GM18526 (cell line): ENCODE data around the gene GRN.

Source experiments
- POLR2A ChIP-seq: IDR thresholded peaks from 3 replicates; pipeline ENCODE4 v1.6.1; 2011; ENCODE audit not compliant: insufficient read length; ENCODE audit errors: extremely low read depth

GRN gene

GRCh38 chr17:44362459-44362948, 17.4 kb downstream of the GRN start:
- TF ChIP-seq POLR2A = no peak

- no peak for TF ChIP-seq POLR2A
These were observed 18.0 kb downstream of the GRN start for GRCh38 chr17:44362949-44363612.

- no peak for TF ChIP-seq POLR2A
These were observed 18.6 kb downstream of the GRN start, which contains the start of gene FAM171A2 for GRCh38 chr17:44363613-44364159. FAM171A2 (minus strand) TSS chr17:44363853; CDS start chr17:44363714, 139 bp downstream.

GRCh38 chr17:44367231-44367979, 22.3 kb downstream of the GRN start:
- TF ChIP-seq POLR2A = no peak

- TF ChIP-seq POLR2A = no peak
These were observed 26.9 kb downstream of the GRN start for GRCh38 chr17:44372036-44372435.

GRCh38 chr17:44374306-44375195, 29.4 kb downstream of the GRN start:
- TF ChIP-seq POLR2A = no peak

- no peak for TF ChIP-seq POLR2A
These were observed 30.3 kb downstream of the GRN start for GRCh38 chr17:44375196-44376017.

- no peak for TF ChIP-seq POLR2A
These were observed 31.0 kb downstream of the GRN start for GRCh38 chr17:44376124-44376523.

GRCh38 chr17:44376779-44377178, 31.7 kb downstream of the GRN start:
- no peak for TF ChIP-seq POLR2A

GRCh38 chr17:44378171-44378705, 33.1 kb downstream of the GRN start:
- no peak for TF ChIP-seq POLR2A

GRCh38 chr17:44379887-44380286, 34.8 kb downstream of the GRN start:
- TF ChIP-seq POLR2A = no peak

- TF ChIP-seq POLR2A = no peak
These were observed 35.7 kb downstream of the GRN start for GRCh38 chr17:44380767-44381166.

- no peak for TF ChIP-seq POLR2A
These were observed 36.8 kb downstream of the GRN start for GRCh38 chr17:44381810-44382305.

GRCh38 chr17:44382917-44383316, 37.8 kb downstream of the GRN start:
- TF ChIP-seq POLR2A = no peak

- TF ChIP-seq POLR2A = no peak
These were observed 38.3 kb downstream of the GRN start for GRCh38 chr17:44383363-44383762.
